ENCODE measurements around the gene PPFIA3.

The PPFIA3 gene

DNA sequence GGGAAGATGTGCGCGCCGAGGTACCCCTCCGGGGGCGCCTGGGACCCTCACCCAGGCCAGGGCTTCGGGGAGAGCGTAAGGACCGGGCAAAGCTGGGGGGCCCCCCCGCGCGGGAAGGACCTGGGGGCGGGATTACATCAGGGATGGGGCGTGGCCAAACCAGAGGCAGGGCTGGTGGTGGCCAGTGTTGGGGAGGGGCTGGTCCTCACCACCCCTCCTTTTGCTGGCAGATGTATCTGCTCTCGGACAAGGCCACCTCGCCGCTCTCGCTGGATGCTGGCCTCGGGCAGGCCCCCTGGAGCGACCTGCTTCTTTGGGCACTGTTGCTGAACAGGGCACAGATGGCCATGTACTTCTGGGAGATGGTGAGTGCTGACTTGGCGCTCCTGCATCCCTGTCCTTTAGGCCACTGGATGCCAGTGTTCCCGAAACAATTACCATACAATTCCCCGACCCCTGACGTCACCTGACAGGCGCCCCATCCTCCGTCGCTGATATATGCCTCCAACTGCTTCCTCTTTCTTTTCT is 63.6 kb downstream of the PPFIA3 start:
- DNase-seq (ENCODE audit: low spot score): no peak

DNA sequence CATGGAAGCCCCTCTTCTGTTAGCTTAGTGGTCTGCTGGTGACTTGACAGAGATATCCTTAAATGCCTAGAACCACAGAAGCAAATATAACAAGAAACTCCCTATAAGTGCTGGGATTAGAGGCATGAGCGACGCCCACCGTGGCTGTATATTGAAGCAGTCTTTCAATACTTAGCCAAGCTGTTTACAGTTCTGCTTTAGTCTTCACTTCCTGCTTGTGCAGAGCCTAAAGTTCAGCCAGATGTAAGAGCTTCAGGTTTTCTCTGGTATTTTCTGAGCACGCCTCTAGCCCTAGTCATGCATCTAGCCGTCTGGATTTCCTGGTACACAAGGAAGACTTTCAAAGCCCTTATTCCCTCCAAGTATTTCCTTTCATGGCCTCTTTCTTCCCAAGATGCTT is 66.8 kb downstream of the PPFIA3 start:
- no peak for DNase-seq (ENCODE audit: low spot score)

- no peak for DNase-seq (ENCODE audit: low spot score)
These were observed 69.4 kb downstream of the PPFIA3 start for GRCh38 chr19:49188626-49189200.

- no peak for DNase-seq (ENCODE audit: low spot score)
These were observed 69.9 kb downstream of the PPFIA3 start for GRCh38 chr19:49189259-49189658.

- no peak for DNase-seq (ENCODE audit: low spot score)
These were observed 71.4 kb downstream of the PPFIA3 start for GRCh38 chr19:49190781-49191180.

- DNase-seq (ENCODE audit: low spot score): no peak
These were observed 74.6 kb downstream of the PPFIA3 start for GRCh38 chr19:49193822-49194394.

- DNase-seq (ENCODE audit: low spot score): no peak
These were observed 75.1 kb downstream of the PPFIA3 start for GRCh38 chr19:49194408-49194807.

DNA sequence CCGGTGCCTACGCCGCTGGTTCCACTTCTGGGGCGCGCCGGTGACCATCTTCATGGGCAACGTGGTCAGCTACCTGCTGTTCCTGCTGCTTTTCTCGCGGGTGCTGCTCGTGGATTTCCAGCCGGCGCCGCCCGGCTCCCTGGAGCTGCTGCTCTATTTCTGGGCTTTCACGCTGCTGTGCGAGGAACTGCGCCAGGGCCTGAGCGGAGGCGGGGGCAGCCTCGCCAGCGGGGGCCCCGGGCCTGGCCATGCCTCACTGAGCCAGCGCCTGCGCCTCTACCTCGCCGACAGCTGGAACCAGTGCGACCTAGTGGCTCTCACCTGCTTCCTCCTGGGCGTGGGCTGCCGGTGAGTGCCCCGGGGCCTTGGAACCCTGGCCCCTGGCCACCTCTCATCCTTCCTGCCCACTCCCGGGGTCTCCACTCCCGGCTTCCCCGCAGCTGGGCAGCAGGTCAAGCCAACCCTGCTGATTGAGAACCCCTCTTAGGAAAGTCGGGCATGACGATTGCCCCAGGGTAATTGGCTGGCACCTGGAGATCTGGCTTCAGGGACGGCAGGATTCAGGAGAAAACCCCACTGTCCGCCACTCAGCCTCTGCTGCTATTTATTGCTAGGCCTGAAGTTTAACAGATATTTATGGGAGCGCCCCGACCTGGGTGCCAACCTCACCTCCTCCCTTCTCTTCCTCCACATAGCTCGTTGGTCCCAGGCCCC is 77.3 kb downstream of the PPFIA3 start:
- no peak for DNase-seq (ENCODE audit: low spot score)

DNA sequence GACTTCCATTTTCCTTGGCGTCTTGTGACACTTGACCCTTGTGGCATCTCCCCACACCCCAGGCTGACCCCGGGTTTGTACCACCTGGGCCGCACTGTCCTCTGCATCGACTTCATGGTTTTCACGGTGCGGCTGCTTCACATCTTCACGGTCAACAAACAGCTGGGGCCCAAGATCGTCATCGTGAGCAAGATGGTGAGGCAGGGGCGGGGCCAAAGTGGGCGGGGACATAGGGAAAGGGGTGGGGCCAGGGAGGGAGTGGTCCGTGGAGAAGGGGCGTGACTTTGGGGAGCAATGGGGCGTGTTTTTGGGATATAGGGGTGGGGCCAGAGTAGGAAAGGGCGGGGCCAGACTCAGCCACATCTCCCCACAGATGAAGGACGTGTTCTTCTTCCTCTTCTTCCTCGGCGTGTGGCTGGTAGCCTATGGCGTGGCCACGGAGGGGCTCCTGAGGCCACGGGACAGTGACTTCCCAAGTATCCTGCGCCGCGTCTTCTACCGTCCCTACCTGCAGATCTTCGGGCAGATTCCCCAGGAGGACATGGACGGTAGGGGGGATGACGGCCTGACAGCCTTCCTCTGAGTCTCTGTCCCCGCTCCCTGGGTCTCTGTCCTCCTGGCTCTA is 81.0 kb downstream of the PPFIA3 start:
- no peak for DNase-seq (ENCODE audit: low spot score)
